ENCODE data around the gene IQGAP2.

The IQGAP2 gene

DNA sequence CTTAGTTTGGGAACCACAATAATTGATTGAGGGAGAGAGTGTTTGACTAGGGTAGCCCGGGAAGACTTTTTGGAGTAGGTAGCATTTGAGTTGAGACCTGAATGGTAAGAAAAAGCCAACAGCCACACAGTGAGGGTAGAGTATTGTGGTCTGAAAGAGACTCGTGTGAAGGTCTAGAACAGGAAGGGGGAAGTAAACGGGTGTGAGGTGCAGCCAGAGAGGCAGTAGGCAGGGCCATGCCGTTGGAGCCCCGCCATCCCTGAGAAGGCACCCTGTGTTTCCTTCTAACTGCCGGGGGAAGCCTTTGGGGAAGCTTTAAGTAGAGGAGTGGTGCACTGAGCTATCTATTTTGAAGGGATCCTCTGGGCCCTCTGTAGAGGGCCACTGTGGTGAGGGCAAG is 223.7 kb downstream of the IQGAP2 start:
- no peak for TF ChIP-seq CTCF (IDR thresholded peaks at IDR 0.05; ENCODE audit: low read depth, low read length, missing control alignments)
- DNase-seq (ENCODE audit: low read depth), result no peak
- H3K4me3 ChIP-seq (ENCODE audit: low read depth, low read length), result no peak overlapping the region
- in situ Hi-C loops (cut with HindIII; ENCODE audit: low sequenced_read_pairs), result no loop called here

DNA sequence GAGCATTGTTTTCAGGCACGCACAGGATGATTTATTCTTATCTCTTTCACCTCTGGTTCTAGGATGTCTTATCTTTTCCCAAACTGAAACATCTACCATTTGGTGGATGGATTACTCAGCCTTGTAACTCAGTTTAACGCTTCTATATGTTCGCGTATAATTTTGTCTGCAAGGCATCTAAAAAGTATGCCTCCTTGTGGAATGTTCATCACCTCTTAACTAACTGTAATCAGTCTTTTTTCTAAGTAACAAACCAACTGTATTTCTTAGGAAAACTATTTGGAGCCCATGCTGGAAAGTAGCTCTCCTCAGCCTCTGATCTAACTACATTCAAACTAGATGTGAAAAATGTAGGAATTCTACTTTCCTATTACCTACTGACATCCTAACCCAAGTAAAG is 231.6 kb downstream of the IQGAP2 start:
- in situ Hi-C loops (cut with HindIII; ENCODE audit: low sequenced_read_pairs), result no loop called here
- no peak for DNase-seq (ENCODE audit: low read depth)
- TF ChIP-seq CTCF (IDR thresholded peaks at IDR 0.05; ENCODE audit: low read depth, low read length, missing control alignments), result no peak
- H3K4me3 ChIP-seq (ENCODE audit: low read depth, low read length), result no peak overlapping the region

GRCh38 chr5:76637490-76637889 is 234.4 kb downstream of the IQGAP2 start:
- DNase-seq (ENCODE audit: low read depth), result no peak
- TF ChIP-seq CTCF (IDR thresholded peaks at IDR 0.05; ENCODE audit: low read depth, low read length, missing control alignments), result no peak
- in situ Hi-C loops (cut with HindIII; ENCODE audit: low sequenced_read_pairs), result no loop called here
- H3K4me3 ChIP-seq (ENCODE audit: low read depth, low read length), result no peak overlapping the region

DNA sequence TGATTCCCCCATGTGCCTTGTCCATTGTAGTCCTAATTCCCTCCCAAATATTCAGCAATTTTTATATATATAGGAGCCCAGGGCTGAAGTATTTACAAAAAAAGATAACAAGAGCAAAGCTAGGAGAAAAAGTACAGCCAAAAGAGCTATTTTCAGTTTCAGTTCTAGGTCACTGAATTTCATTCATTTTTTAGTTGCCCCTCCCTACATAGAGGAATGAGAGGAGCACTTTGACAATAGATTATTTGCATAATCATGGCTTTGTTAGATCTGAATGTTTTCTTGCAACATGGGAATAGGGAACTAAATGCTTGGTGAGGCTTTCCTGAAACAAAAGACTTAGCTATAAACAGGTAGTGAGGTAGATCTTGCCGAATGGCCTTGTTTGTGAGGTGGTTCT is 235.4 kb downstream of the IQGAP2 start:
- in situ Hi-C loops (cut with HindIII; ENCODE audit: low sequenced_read_pairs), result no loop called here
- TF ChIP-seq CTCF (IDR thresholded peaks at IDR 0.05; ENCODE audit: low read depth, low read length, missing control alignments), result no peak
- H3K4me3 ChIP-seq (ENCODE audit: low read depth, low read length), result no peak overlapping the region
- no peak for DNase-seq (ENCODE audit: low read depth)

DNA sequence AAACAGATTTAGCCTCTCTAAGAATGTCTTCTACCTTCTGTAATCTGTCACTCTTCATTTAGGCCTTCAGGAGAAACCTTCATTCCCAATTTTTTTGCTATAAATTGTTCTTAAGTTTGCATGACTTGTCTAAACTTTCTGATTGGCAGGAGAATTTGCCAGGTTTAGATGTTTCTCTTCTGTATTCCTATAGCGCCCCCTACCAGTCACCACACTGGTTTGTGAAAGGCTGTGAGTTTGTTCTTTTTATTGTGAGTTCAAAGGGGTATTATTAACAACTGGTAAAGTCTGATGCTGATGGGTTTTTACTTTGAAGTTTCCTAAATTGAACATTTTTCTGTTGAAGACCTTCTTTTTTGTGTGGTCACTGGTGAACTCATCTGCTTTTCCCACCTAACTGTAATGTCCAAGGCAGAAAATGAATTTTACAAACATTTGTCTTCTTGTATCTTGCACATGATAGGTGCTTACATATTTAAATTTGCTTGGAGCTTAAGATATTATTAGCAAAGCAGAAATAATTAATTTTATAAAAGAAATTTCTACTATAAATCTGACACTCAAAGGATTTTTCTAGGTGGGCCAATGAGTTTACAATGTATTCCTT is 238.5 kb downstream of the IQGAP2 start:
- no peak overlapping the region for H3K4me3 ChIP-seq (ENCODE audit: low read depth, low read length)
- TF ChIP-seq CTCF (IDR thresholded peaks at IDR 0.05; ENCODE audit: low read depth, low read length, missing control alignments), result peak; percentile 76
- DNase-seq (ENCODE audit: low read depth), result peak; percentile 60
- in situ Hi-C loops (cut with HindIII; ENCODE audit: low sequenced_read_pairs), result no loop called here

DNA sequence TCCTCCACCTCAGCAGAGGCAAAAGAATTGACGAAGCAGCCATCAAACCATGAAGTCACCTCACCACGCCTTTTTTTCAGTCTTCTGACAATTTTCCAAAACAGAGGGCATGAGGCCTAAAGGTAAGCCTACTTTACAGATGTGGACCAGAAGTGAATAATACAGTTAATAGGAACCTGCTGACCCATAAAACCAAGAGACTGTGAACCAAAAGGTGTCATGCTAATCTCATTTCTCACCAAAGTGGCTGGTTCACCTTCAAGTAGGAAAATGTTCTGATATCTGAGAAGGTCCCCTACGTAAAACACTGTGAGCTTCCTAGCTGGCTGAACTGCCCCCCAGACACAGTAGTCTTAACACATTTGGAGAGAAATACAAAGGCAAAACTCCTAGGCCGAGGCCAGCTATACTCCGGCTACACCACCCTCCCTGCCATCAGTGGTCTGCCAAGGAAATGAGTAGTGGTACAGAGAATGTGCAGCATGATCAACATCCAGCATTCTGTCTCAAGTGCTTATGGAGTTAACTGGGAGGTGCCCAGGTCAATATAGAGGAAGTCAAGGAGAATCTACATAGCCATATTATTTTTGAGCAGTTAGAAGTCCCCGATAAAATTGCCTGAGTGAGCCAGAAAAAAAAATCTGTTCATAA is 239.4 kb downstream of the IQGAP2 start:
- DNase-seq (ENCODE audit: low read depth), result no peak
- in situ Hi-C loops (cut with HindIII; ENCODE audit: low sequenced_read_pairs), result no loop called here
- H3K4me3 ChIP-seq (ENCODE audit: low read depth, low read length), result no peak overlapping the region
- TF ChIP-seq CTCF (IDR thresholded peaks at IDR 0.05; ENCODE audit: low read depth, low read length, missing control alignments), result no peak

Measured in astrocyte of the cerebellum (primary cell).